Measurements from ENCODE around the gene PARD3. TPM values are rescaled to one million over a fixed set of nuclear protein-coding genes. Genes with fewer than 3 reads are reported as not detected.

PARD3 gene
- total and polyA plus RNA-seq, 2 donors (not counting 3 experiments of a cell fraction or from before 2014, with no cell fraction given), result 7.3 to 24.1 TPM

DNA sequence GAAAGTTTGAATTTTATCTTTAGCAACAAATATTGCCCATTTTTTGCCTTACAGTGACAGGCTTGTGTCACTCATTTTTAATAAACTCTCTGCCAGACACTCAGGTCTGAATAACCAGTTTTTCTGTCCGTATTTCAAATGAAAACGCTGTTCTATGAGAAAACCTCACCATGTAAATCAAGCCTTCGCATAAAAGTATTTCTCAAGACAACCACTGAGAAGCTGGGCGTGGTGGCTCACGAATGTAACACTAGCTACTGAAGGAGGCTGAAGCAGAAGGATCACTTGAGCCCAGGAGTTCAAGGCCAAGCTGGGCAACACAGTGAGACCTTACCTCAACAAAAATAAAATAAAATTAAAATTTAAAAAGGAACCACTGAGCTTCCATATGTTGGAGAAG is 339.3 kb downstream of the PARD3 start:
- FAIRE-seq, result no peak
- Histone ChIP-seq H3K9me1 (replicated peaks; ENCODE audit: control insufficient read depth, extremely low read depth, insufficient read depth, low read length) (no peaks in the 10 kb centered on the region), H3K36me3 (ENCODE audit: control insufficient read depth in 2 of 2, extremely low read depth in 1 of 2, insufficient read depth in 2 of 2, low read length in 2 of 2) (no peaks in the 10 kb centered on the region), H3K27ac (ENCODE audit: insufficient read depth, low read depth, low read length) (no peak overlapping the region), H3K9ac (replicated peaks; ENCODE audit: extremely low read depth, insufficient read depth, low read length) (no peak overlapping the region), H3K79me2 (ENCODE audit: control insufficient read depth, insufficient read depth, low read length) (no peaks in the 10 kb centered on the region), H3K4me2 (ENCODE audit: insufficient read depth, low read length) (no peak overlapping the region), H3K4me1 (ENCODE audit: control insufficient read depth, extremely low read depth, insufficient read depth, low read length) (no peaks in the 10 kb centered on the region), H2AFZ (ENCODE audit: low read depth, low read length) (no peak overlapping the region), H3K9me3 (replicated peaks; ENCODE audit: control insufficient read depth, insufficient read depth, low read length) (no peaks in the 10 kb centered on the region), H3K27me3 (ENCODE audit: control insufficient read depth in 2 of 2, insufficient read depth in 2 of 2, low read length in 2 of 2) (no peaks in the 10 kb centered on the region), H4K20me1 (replicated peaks; ENCODE audit: control insufficient read depth, extremely low read depth, insufficient read depth, low read length) (no peaks in the 10 kb centered on the region), H3K4me3 (replicated peaks in 1 of 3; ENCODE audit: insufficient read depth in 1 of 3, low read depth in 1 of 3, low read length in 3 of 3) (no peak overlapping the region)
- TF ChIP-seq POLR2A (IDR thresholded peaks at IDR 0.05; ENCODE audit: low read depth, low read length), result no peak
- no peak for TF ChIP-seq JUN (IDR thresholded peaks at IDR 0.05; ENCODE audit: borderline replicate concordance, insufficient read depth, insufficient read length, low read depth)
- TF ChIP-seq, protein P1, sequence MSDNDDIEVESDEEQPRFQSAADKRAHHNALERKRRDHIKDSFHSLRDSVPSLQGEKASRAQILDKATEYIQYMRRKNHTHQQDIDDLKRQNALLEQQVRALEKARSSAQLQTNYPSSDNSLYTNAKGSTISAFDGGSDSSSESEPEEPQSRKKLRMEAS (IDR thresholded peaks at IDR 0.05; ENCODE audit: insufficient read depth, insufficient read length), result no peak
- TF ChIP-seq, protein P2, sequence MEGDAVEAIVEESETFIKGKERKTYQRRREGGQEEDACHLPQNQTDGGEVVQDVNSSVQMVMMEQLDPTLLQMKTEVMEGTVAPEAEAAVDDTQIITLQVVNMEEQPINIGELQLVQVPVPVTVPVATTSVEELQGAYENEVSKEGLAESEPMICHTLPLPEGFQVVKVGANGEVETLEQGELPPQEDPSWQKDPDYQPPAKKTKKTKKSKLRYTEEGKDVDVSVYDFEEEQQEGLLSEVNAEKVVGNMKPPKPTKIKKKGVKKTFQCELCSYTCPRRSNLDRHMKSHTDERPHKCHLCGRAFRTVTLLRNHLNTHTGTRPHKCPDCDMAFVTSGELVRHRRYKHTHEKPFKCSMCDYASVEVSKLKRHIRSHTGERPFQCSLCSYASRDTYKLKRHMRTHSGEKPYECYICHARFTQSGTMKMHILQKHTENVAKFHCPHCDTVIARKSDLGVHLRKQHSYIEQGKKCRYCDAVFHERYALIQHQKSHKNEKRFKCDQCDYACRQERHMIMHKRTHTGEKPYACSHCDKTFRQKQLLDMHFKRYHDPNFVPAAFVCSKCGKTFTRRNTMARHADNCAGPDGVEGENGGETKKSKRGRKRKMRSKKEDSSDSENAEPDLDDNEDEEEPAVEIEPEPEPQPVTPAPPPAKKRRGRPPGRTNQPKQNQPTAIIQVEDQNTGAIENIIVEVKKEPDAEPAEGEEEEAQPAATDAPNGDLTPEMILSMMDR (IDR thresholded peaks at IDR 0.05; ENCODE audit: extremely low read depth in 1 of 2, insufficient read depth in 1 of 2, low read depth in 1 of 2, low read length in 2 of 2), result no peak
- no peak for TF ChIP-seq GATA2 (IDR thresholded peaks at IDR 0.05; ENCODE audit: insufficient read depth, insufficient read length, low read depth, low read length)
- no peak for TF ChIP-seq EZH2 (IDR thresholded peaks at IDR 0.05; ENCODE audit: borderline replicate concordance, low read depth, low read length, severe bottlenecking)
- TF ChIP-seq FOS (IDR thresholded peaks at IDR 0.05; ENCODE audit: borderline replicate concordance, insufficient read depth, low read length), result no peak
- TF ChIP-seq POLR2AphosphoS5 (IDR thresholded peaks at IDR 0.05; ENCODE audit: insufficient read depth, low read depth, low read length), result no peak
- no peak for TF ChIP-seq MYC (IDR thresholded peaks at IDR 0.05; ENCODE audit: low read depth, low read length)
- intact Hi-C loops (cut with micrococcal nuclease) (no loop called here), dilution Hi-C loops (cut with MboI; ENCODE audit: extremely low pct_ligation_motif_present, low sequenced_read_pairs) (no loop called here)
- no peak for DNase-seq (ENCODE audit: low read depth, low spot score)
- ChIA-PET POLR2A (no interaction called here), CTCF (interaction anchor here (1.1 kb wide), 1 partner anchor 12 kb away, joined by 3 read pairs; no protein-coding TSS in a partner anchor)
- no TSS peak for BruUV-seq (replicated peaks)
